Naive thymus-derived CD4-positive, alpha-beta T cell (primary cell): ENCODE measurements around the gene HDAC4. TPM values are rescaled to one million over a fixed set of nuclear protein-coding genes. Genes with fewer than 3 reads are reported as not detected.

Experiments used
- ATAC-seq: fragments of 150-1000 bp; cut with Tn5 transposase; 2 replicates; pipeline ENCODE4 v1.10.0; 2021; ENCODE audit warnings: mild to moderate bottlenecking, moderate library complexity
- CTCF ChIA-PET: fragments of 350-600 bp; sonication (Branson Sonifier 250); formaldehyde crosslinking; loops from one replicate; lab custom pipeline; 2021; ENCODE audit warnings: antibody characterized with exemption; lab: Charles Lee
- POLR2A ChIA-PET: fragments of 350-600 bp; sonication (Branson Sonifier 250); formaldehyde crosslinking; loops from one replicate; lab custom pipeline; 2021; ENCODE audit warnings: antibody characterized with exemption, inconsistent platforms; lab: Charles Lee
- DNase-seq, 9 donors: peaks; one replicate each; pipeline versions ENCODE4 v3.0.0 to v3.0.0-alpha.2; 2020 to 2022; ENCODE audit warnings: mixed read lengths in 1 of 9
- H3K27ac ChIP-seq: one replicate; pipeline ENCODE4 v1.7.0; 2013; ENCODE audit warnings: mild to moderate bottlenecking, low read depth, low read length, moderate library complexity
- H3K27me3 ChIP-seq, 2 donors: one replicate each; pipeline ENCODE4 v1.7.0; 2013; ENCODE audit warnings: low read length in 2 of 2, mild to moderate bottlenecking in 2 of 2, moderate library complexity in 2 of 2; ENCODE audit not compliant: control insufficient read depth in 2 of 2, insufficient read depth in 2 of 2
- H3K36me3 ChIP-seq, 3 experiments: 1 replicate in 2 of 3; 2 replicates in 1 of 3; pipeline ENCODE4 v1.7.0; 2013; ENCODE audit warnings: low read length in 3 of 3, mild to moderate bottlenecking in 3 of 3, moderate library complexity in 1 of 3; ENCODE audit not compliant: insufficient read depth in 3 of 3, control insufficient read depth in 2 of 3
- H3K4me1 ChIP-seq, 2 donors: one replicate each; pipeline ENCODE4 v1.7.0; 2013; ENCODE audit warnings: low read length in 2 of 2, mild to moderate bottlenecking in 2 of 2, moderate library complexity in 1 of 2; ENCODE audit not compliant: control insufficient read depth in 2 of 2, insufficient read depth in 2 of 2
- H3K4me3 ChIP-seq: 2 replicates; pipeline ENCODE4 v1.7.0; 2013; ENCODE audit warnings: mild to moderate bottlenecking, low read length
- H3K9me3 ChIP-seq, 3 experiments: 1 replicate in 2 of 3; 2 replicates in 1 of 3; pipeline ENCODE4 v1.7.0; 2013; ENCODE audit warnings: low read length in 3 of 3; ENCODE audit not compliant: control insufficient read depth in 2 of 3
- H3K27ac Mint-ChIP-seq, 9 donors: one replicate each; pipeline ENCODE4 v1.8.0; 2020 to 2022; ENCODE audit warnings: mixed read lengths in 9 of 9, mild to moderate bottlenecking in 8 of 9, moderate library complexity in 5 of 9, inconsistent platforms in 2 of 9
- H3K27me3 Mint-ChIP-seq, 5 donors: one replicate each; pipeline ENCODE4 v1.8.0; 2021 to 2022; ENCODE audit warnings: mixed read lengths in 5 of 5, mild to moderate bottlenecking in 1 of 5
- H3K36me3 Mint-ChIP-seq, 5 donors: one replicate each; pipeline ENCODE4 v1.8.0; 2020 to 2022; ENCODE audit warnings: mixed read lengths in 5 of 5, mild to moderate bottlenecking in 3 of 5, inconsistent platforms in 1 of 5
- H3K4me1 Mint-ChIP-seq, 7 donors: one replicate each; pipeline ENCODE4 v1.8.0; 2020 to 2022; ENCODE audit warnings: mixed read lengths in 7 of 7, mild to moderate bottlenecking in 3 of 7, inconsistent platforms in 1 of 7
- H3K4me3 Mint-ChIP-seq, 10 donors: one replicate each; pipeline ENCODE4 v1.8.0; 2020 to 2022; ENCODE audit warnings: mild to moderate bottlenecking in 10 of 10, mixed read lengths in 10 of 10, moderate library complexity in 6 of 10, inconsistent platforms in 2 of 10
- H3K9me3 Mint-ChIP-seq, 11 donors: one replicate each; pipeline ENCODE4 v1.8.0; 2020 to 2022; ENCODE audit warnings: mixed read lengths in 11 of 11, mild to moderate bottlenecking in 4 of 11, inconsistent platforms in 1 of 11, moderate library complexity in 1 of 11
- intact Hi-C, 2 donors: fragments of 100-400 bp; cut with micrococcal nuclease; formaldehyde crosslinking; loops; one replicate each; pipeline ENCODE4 v1.15.1; 2023
- polyA plus RNA-seq, 2 donors: library from polyadenylated mRNA; unstranded; fragments of 300-500 nt; fragmentation: Illumina TruSeq; gene quantifications; one replicate each; pipeline ENCODE4 v1.2.3, GENCODE V29; 2021
- total RNA-seq, 6 experiments: library from RNA in 5 of 6; stranded (reverse) in 5 of 6; gene quantifications; 1 replicate in 5 of 6; 2 replicates in 1 of 6; pipeline ENCODE4 v1.2.3 and lab custom pipeline; 2021 to 2026

Gene HDAC4
- total and polyA plus RNA-seq, 7 experiments from 2014 or later, result 7.4 to 101 (median 55.3) TPM

DNA sequence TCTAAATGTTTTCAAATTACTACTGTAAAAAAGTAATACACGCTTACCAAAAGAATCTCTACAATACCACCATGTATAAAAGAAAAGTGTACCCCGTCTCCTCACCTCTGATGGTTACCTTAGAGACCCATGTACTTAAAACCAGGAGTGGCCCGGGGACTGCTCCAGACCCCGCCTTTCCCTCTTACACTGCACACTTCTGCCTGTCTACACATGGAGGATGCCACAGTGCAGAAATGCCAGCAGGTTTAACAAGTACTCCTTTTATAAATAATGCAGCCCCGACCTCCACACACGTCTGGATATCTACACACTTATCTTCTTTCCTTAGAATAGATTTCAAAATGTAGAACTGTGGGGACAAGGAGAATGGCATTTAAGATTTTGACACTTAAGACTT is 5.3 kb downstream of the HDAC4 start:
- Mint-ChIP-seq H3K4me1 (peaks cover 30 to 62% (median 48%) of the 10 kb centered on the region in 7 donors), H3K4me3 (no peak overlapping the region), H3K36me3 (peaks cover 0 to 8% (median 0%) of the 10 kb centered on the region in 5 donors), H3K9me3 (no peaks in the 10 kb centered on the region), H3K27me3 (no peaks in the 10 kb centered on the region), H3K27ac (peak overlapping the region in 2 of 9 donors; percentile 36 to 38)
- POLR2A ChIA-PET, result no interaction called here
- no peaks in the 10 kb centered on the region for H3K36me3 ChIP-seq
- H3K9me3 ChIP-seq, result no peaks in the 10 kb centered on the region
- CTCF ChIA-PET, result interaction anchor here (1.2 to 2.0 kb wide), 2 partner anchors 15 to 128 kb away, joined by 8 to 9 read pairs; no protein-coding TSS in a partner anchor
- no peak overlapping the region for H3K27ac ChIP-seq
- DNase-seq, result no peak
- intact Hi-C loops, result loop anchor here in 1 of 2 donors (10.0 kb wide), 1 partner anchor 251 kb away; no protein-coding TSS in a partner anchor
- no peak overlapping the region for H3K4me3 ChIP-seq
- H3K4me1 ChIP-seq, result peaks cover 9 to 18% of the 10 kb centered on the region in 2 donors
- no peak for ATAC-seq
- no peaks in the 10 kb centered on the region for H3K27me3 ChIP-seq

DNA sequence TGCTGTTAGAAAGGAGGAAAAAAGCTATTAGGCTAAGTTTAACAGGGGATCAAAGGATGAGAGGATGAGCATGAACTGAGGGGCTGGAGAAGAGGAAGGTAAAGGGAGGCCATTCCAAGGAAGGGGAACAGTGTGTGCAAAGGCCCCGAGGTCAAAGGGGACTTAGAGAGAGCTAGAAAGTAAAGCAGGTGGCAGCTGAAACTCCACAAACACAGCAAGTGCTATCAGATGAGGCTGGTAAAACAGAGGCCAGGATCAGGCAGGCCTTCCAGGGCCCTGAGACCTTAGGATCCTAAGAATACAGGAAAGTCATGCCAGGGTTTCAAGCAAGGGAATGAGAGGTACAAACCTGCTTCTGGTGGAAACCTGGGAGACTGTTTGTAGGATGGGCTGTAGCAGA is 5.8 kb downstream of the HDAC4 start:
- Mint-ChIP-seq H3K4me1 (peaks cover 30 to 62% (median 49%) of the 10 kb centered on the region in 7 donors), H3K27me3 (no peaks in the 10 kb centered on the region), H3K27ac (peak overlapping the region in 4 of 9 donors; percentile 2 to 17 (median 7)), H3K9me3 (no peaks in the 10 kb centered on the region), H3K36me3 (peaks cover 0 to 10% (median 3%) of the 10 kb centered on the region in 5 donors), H3K4me3 (no peak overlapping the region)
- no peaks in the 10 kb centered on the region for H3K9me3 ChIP-seq
- no peak for DNase-seq
- POLR2A ChIA-PET, result interaction anchor here (0.5 to 1.3 kb wide), 5 partner anchors 26 to 127 kb away, joined by 3 to 4 read pairs (median 4); no protein-coding TSS in a partner anchor
- CTCF ChIA-PET, result interaction anchor here (1.2 to 2.0 kb wide), 3 partner anchors 14 to 128 kb away, joined by 3 to 9 read pairs (median 8); no protein-coding TSS in a partner anchor
- peaks cover 9 to 18% of the 10 kb centered on the region in 2 donors for H3K4me1 ChIP-seq
- H3K27me3 ChIP-seq, result no peaks in the 10 kb centered on the region
- no peak for ATAC-seq
- no peaks in the 10 kb centered on the region for H3K36me3 ChIP-seq
- intact Hi-C loops, result loop anchor here in 1 of 2 donors (10.0 kb wide), 1 partner anchor 250 kb away; no protein-coding TSS in a partner anchor
- H3K27ac ChIP-seq, result no peak overlapping the region
- H3K4me3 ChIP-seq, result no peak overlapping the region

- Mint-ChIP-seq H3K9me3 (no peaks in the 10 kb centered on the region), H3K27me3 (no peaks in the 10 kb centered on the region), H3K4me1 (peaks cover 28 to 59% (median 47%) of the 10 kb centered on the region in 7 donors), H3K36me3 (peaks cover 0 to 12% (median 4%) of the 10 kb centered on the region in 5 donors), H3K27ac (peak overlapping the region in 4 of 9 donors; percentile 2 to 17 (median 7)), H3K4me3 (no peak overlapping the region)
- H3K4me3 ChIP-seq, result no peak overlapping the region
- H3K4me1 ChIP-seq, result peaks cover 9 to 18% of the 10 kb centered on the region in 2 donors
- DNase-seq (no peak), ATAC-seq (no peak)
- no peak overlapping the region for H3K27ac ChIP-seq
- H3K36me3 ChIP-seq, result no peaks in the 10 kb centered on the region
- H3K9me3 ChIP-seq, result no peaks in the 10 kb centered on the region
- intact Hi-C loops, result loop anchor here in 1 of 2 donors (10.0 kb wide), 1 partner anchor 250 kb away; no protein-coding TSS in a partner anchor
- CTCF ChIA-PET, result interaction anchor here (1.2 to 2.0 kb wide), 3 partner anchors 14 to 127 kb away, joined by 3 to 9 read pairs (median 8); no protein-coding TSS in a partner anchor
- H3K27me3 ChIP-seq, result no peaks in the 10 kb centered on the region
- POLR2A ChIA-PET, result interaction anchor here (0.5 to 1.3 kb wide), 6 partner anchors 25 to 127 kb away, joined by 3 to 4 read pairs (median 4); no protein-coding TSS in a partner anchor
These were observed 6.4 kb downstream of the HDAC4 start for GRCh38 chr2:239394346-239394945.

- peaks cover 5 to 15% of the 10 kb centered on the region in 2 donors for H3K4me1 ChIP-seq
- peaks cover 0 to 17% (median 6%) of the 10 kb centered on the region in 5 donors for H3K36me3 Mint-ChIP-seq
- ChIA-PET POLR2A (interaction anchor here (0.6 to 1.3 kb wide), 3 partner anchors 25 to 97 kb away, joined by 3 to 4 read pairs (median 3); no protein-coding TSS in a partner anchor), CTCF (interaction anchor here (1.3 to 2.0 kb wide), 2 partner anchors 13 to 102 kb away, joined by 3 to 9 read pairs; no protein-coding TSS in a partner anchor)
- no peak overlapping the region for H3K27ac ChIP-seq
- peak overlapping the region in 3 of 9 donors; percentile 35 to 61 (median 48) for H3K27ac Mint-ChIP-seq
- H3K4me3 ChIP-seq, result no peak overlapping the region
- no peaks in the 10 kb centered on the region for H3K9me3 Mint-ChIP-seq
- H3K27me3 Mint-ChIP-seq, result no peaks in the 10 kb centered on the region
- H3K27me3 ChIP-seq, result no peaks in the 10 kb centered on the region
- peaks cover 23 to 54% (median 42%) of the 10 kb centered on the region in 7 donors for H3K4me1 Mint-ChIP-seq
- H3K36me3 ChIP-seq, result no peaks in the 10 kb centered on the region
- no peak overlapping the region for H3K4me3 Mint-ChIP-seq
- H3K9me3 ChIP-seq, result no peaks in the 10 kb centered on the region
- DNase-seq (no peak), ATAC-seq (no peak)
- intact Hi-C loops, result loop anchor here in 1 of 2 donors (10.0 kb wide), 1 partner anchor 249 kb away; no protein-coding TSS in a partner anchor
These were observed 6.9 kb downstream of the HDAC4 start for GRCh38 chr2:239393941-239394340.

DNA sequence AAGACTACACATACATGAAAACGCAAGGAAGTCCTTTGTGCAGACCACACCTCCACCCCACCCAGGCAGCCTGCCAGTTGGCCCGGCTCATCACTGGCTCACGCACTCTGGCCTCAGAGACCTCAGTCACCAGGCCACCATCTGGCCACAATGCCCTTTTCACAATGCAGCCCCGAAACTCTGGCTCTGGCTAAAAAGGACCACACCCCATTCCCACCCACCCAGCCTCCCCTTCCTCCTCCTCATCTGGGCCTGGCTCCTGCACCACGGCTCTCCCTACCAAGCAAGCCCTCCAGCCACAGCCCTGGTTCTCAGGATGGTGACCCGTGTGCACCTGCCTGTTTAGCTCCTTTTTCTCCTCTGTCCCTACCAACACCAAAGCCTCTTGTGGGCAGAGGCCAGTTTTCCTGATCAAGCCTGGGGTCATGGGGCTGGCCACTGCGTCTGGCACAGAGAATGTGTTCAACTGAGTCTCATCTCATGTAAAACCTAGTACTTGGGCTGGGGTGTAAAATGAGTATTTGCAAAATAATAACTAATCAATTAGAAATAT is 7.4 kb downstream of the HDAC4 start:
- DNase-seq (no peak), ATAC-seq (no peak)
- Histone ChIP-seq H3K27ac (no peak overlapping the region), H3K4me3 (no peak overlapping the region), H3K27me3 (no peaks in the 10 kb centered on the region), H3K36me3 (peaks cover 0 to 2% (median 0%) of the 10 kb centered on the region in 3 experiments), H3K4me1 (peaks cover 4 to 10% of the 10 kb centered on the region in 2 donors), H3K9me3 (no peaks in the 10 kb centered on the region)
- intact Hi-C loops, result loop anchor here in 1 of 2 donors (10.0 kb wide), 1 partner anchor 249 kb away; no protein-coding TSS in a partner anchor
- peaks cover 19 to 50% (median 40%) of the 10 kb centered on the region in 7 donors for H3K4me1 Mint-ChIP-seq
- peaks cover 0 to 19% (median 6%) of the 10 kb centered on the region in 5 donors for H3K36me3 Mint-ChIP-seq
- H3K4me3 Mint-ChIP-seq, result peak overlapping the region in 1 of 10 donors; percentile 14
- CTCF ChIA-PET, result interaction anchor here (0.6 to 2.0 kb wide), 2 partner anchors 13 to 35 kb away, joined by 4 to 9 read pairs; no protein-coding TSS in a partner anchor
- POLR2A ChIA-PET, result interaction anchor here (1.3 to 2.0 kb wide), 2 partner anchors 65 to 97 kb away, joined by 4 to 7 read pairs; no protein-coding TSS in a partner anchor
- no peaks in the 10 kb centered on the region for H3K9me3 Mint-ChIP-seq
- peak overlapping the region in 2 of 9 donors; percentile 53 to 61 for H3K27ac Mint-ChIP-seq
- no peaks in the 10 kb centered on the region for H3K27me3 Mint-ChIP-seq
